ENCODE results near the gene LYPD8.

The LYPD8 gene

GRCh38 chr1:248691567-248692155, 63.9 kb downstream of the LYPD8 start (continued):
- TF ChIP-seq ZNF518A (tag by site-specific recombination; conservative IDR thresholded peaks at IDR 0.05; ENCODE audit: low read depth) = no peak
- TF ChIP-seq ZNF701 (tag by site-specific recombination; IDR thresholded peaks at IDR 0.05) = no peak
- no peak for TF ChIP-seq ZNF324 (tag by site-specific recombination; IDR thresholded peaks at IDR 0.05)
- TF ChIP-seq ZNF311 (tag by site-specific recombination; IDR thresholded peaks at IDR 0.05; ENCODE audit: borderline replicate concordance) = no peak
- no peak for TF ChIP-seq ZNF521 (tag by site-specific recombination; IDR thresholded peaks at IDR 0.05)
- TF ChIP-seq, protein P1, sequence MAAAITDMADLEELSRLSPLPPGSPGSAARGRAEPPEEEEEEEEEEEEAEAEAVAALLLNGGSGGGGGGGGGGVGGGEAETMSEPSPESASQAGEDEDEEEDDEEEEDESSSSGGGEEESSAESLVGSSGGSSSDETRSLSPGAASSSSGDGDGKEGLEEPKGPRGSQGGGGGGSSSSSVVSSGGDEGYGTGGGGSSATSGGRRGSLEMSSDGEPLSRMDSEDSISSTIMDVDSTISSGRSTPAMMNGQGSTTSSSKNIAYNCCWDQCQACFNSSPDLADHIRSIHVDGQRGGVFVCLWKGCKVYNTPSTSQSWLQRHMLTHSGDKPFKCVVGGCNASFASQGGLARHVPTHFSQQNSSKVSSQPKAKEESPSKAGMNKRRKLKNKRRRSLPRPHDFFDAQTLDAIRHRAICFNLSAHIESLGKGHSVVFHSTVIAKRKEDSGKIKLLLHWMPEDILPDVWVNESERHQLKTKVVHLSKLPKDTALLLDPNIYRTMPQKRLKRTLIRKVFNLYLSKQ (tag by site-specific recombination; IDR thresholded peaks at IDR 0.05; ENCODE audit: borderline replicate concordance) = no peak
- TF ChIP-seq ZNF707 (tag by site-specific recombination; IDR thresholded peaks at IDR 0.05) = no peak
- TF ChIP-seq, protein P2, sequence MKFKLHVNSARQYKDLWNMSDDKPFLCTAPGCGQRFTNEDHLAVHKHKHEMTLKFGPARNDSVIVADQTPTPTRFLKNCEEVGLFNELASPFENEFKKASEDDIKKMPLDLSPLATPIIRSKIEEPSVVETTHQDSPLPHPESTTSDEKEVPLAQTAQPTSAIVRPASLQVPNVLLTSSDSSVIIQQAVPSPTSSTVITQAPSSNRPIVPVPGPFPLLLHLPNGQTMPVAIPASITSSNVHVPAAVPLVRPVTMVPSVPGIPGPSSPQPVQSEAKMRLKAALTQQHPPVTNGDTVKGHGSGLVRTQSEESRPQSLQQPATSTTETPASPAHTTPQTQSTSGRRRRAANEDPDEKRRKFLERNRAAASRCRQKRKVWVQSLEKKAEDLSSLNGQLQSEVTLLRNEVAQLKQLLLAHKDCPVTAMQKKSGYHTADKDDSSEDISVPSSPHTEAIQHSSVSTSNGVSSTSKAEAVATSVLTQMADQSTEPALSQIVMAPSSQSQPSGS (tag by site-specific recombination; IDR thresholded peaks at IDR 0.05; ENCODE audit: low read depth) = no peak
- TF ChIP-seq, protein P3, sequence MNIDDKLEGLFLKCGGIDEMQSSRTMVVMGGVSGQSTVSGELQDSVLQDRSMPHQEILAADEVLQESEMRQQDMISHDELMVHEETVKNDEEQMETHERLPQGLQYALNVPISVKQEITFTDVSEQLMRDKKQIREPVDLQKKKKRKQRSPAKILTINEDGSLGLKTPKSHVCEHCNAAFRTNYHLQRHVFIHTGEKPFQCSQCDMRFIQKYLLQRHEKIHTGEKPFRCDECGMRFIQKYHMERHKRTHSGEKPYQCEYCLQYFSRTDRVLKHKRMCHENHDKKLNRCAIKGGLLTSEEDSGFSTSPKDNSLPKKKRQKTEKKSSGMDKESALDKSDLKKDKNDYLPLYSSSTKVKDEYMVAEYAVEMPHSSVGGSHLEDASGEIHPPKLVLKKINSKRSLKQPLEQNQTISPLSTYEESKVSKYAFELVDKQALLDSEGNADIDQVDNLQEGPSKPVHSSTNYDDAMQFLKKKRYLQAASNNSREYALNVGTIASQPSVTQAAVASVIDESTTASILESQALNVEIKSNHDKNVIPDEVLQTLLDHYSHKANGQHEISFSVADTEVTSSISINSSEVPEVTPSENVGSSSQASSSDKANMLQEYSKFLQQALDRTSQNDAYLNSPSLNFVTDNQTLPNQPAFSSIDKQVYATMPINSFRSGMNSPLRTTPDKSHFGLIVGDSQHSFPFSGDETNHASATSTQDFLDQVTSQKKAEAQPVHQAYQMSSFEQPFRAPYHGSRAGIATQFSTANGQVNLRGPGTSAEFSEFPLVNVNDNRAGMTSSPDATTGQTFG (tag by site-specific recombination; IDR thresholded peaks at IDR 0.05; ENCODE audit: borderline replicate concordance) = no peak
- no peak for TF ChIP-seq SCRT2 (tag by site-specific recombination; IDR thresholded peaks at IDR 0.05)
- TF ChIP-seq YY1 (tag by site-specific recombination; IDR thresholded peaks at IDR 0.05) = no peak
